Aorta (tissue), 5 donors: ENCODE measurements around the gene ABTB2. TPM values are rescaled to one million over a fixed set of nuclear protein-coding genes. Genes with fewer than 3 reads are reported as not detected.
A peak's percentile ranks its signal among the peaks of the same experiment; 100 is the strongest.

Experiments
- ATAC-seq: fragments of 200-7000 bp; cut with Tn5 transposase; one replicate; pipeline ENCODE4 v1.9.1; 2022; ENCODE audit warnings: moderate library complexity; ENCODE audit not compliant: low FRiP score
- DNase-seq, 2 donors: peaks; one replicate each; pipeline ENCODE4 v3.0.0-alpha.2; 2020
- H3K27ac ChIP-seq, 2 donors: one replicate each; pipeline ENCODE4 v1.5.1; 2013; ENCODE audit warnings: low read length in 2 of 2, mild to moderate bottlenecking in 2 of 2, moderate library complexity in 2 of 2, control low read depth in 1 of 2, inconsistent platforms in 1 of 2, low read depth in 1 of 2
- H3K27me3 ChIP-seq, 2 donors: one replicate each; pipeline ENCODE4 v1.6.1; 2013; ENCODE audit warnings: control low read depth in 1 of 2, low read length in 1 of 2, mild to moderate bottlenecking in 1 of 2, moderate library complexity in 1 of 2; ENCODE audit not compliant: insufficient read depth in 2 of 2, control insufficient read depth in 1 of 2
- H3K36me3 ChIP-seq, 2 donors: one replicate each; pipeline ENCODE4 v1.6.1; 2013; ENCODE audit warnings: control low read depth in 1 of 2, low read length in 1 of 2, mild to moderate bottlenecking in 1 of 2; ENCODE audit not compliant: insufficient read depth in 2 of 2, control insufficient read depth in 1 of 2
- H3K4me1 ChIP-seq, 2 donors: one replicate each; pipeline ENCODE4 v1.6.1; 2013; ENCODE audit warnings: low read length in 2 of 2, control low read depth in 1 of 2, mild to moderate bottlenecking in 1 of 2, moderate library complexity in 1 of 2; ENCODE audit not compliant: insufficient read depth in 2 of 2, control insufficient read depth in 1 of 2
- H3K4me3 ChIP-seq, 2 donors: one replicate each; pipeline ENCODE4 v1.5.1; 2013; ENCODE audit warnings: low read length in 2 of 2, control low read depth in 1 of 2, mild to moderate bottlenecking in 1 of 2
- H3K9me3 ChIP-seq: one replicate; pipeline ENCODE4 v1.6.1; 2013; ENCODE audit warnings: mild to moderate bottlenecking, low read length; ENCODE audit not compliant: control insufficient read depth
- WGBS, 2 donors: extraction: QIAGEN DNeasy Blood & Tissue Kit; methylation state at CpG; one replicate each; pipeline ENCODE4 v1.1.7; 2013; 5-methylcytosine and 5-hydroxymethylcytosine counted together
- intact Hi-C, 2 donors: fragments of 100-400 bp; cut with DNase I; formaldehyde crosslinking; loops; one replicate each; pipeline versions ENCODE4 v1.14.2 to v1.15.0; 2022
- polyA plus RNA-seq, 2 donors: library from polyadenylated mRNA; stranded (reverse); fragments of 200-250 nt; gene quantifications; one replicate each; pipeline ENCODE4 v1.2.3, GENCODE V29; 2013
- total RNA-seq, 2 donors: library from RNA; stranded (reverse); fragmentation: NEBNext Ultra II Directional; extraction: Animal tissue kit (Norgen Biotek cat#: 25700); gene quantifications; one replicate each; pipeline ENCODE4 v1.2.1, GENCODE V29; 2021
- donor health status: healthy with polysubstance abuse.
- donor health status: Bipolar disorder and iron deficiency.
- donor health status: DM: no; HTN: no; CAD: no.
- donor health status: DM: no; HTN: no; CAD: no.
- donor health status: DM: yes; HTN: yes; CAD: no.

The ABTB2 gene
- total and polyA plus RNA-seq, 4 donors, result 2.9 to 11.4 (median 6.9) TPM

GRCh38 chr11:34277171-34277570 lies 80.6 kb downstream of the ABTB2 start:
- H3K9me3 ChIP-seq, result no peaks in the 10 kb centered on the region
- no peaks in the 10 kb centered on the region for H3K27me3 ChIP-seq
- H3K27ac ChIP-seq, result no peak overlapping the region
- intact Hi-C loops, result no loop called here
- ATAC-seq, result no peak
- H3K36me3 ChIP-seq, result no peaks in the 10 kb centered on the region
- DNase-seq, result no peak
- no peak overlapping the region for H3K4me3 ChIP-seq
- 95 to 96% methylated on average over 4 of the region's 4 CpGs for WGBS, 2 donors
- H3K4me1 ChIP-seq, result no peaks in the 10 kb centered on the region

GRCh38 chr11:34276352-34276864 lies 81.4 kb downstream of the ABTB2 start:
- H3K4me1 ChIP-seq, result no peaks in the 10 kb centered on the region
- no peak overlapping the region for H3K27ac ChIP-seq
- H3K27me3 ChIP-seq, result no peaks in the 10 kb centered on the region
- no peak for DNase-seq
- H3K36me3 ChIP-seq, result no peaks in the 10 kb centered on the region
- intact Hi-C loops, result no loop called here
- no peaks in the 10 kb centered on the region for H3K9me3 ChIP-seq
- no peak for ATAC-seq
- no peak overlapping the region for H3K4me3 ChIP-seq
- WGBS, 2 donors, result 87 to 93% methylated on average over 6 of the region's 6 CpGs

- no peaks in the 10 kb centered on the region for H3K9me3 ChIP-seq
- no peaks in the 10 kb centered on the region for H3K4me1 ChIP-seq
- H3K4me3 ChIP-seq, result no peak overlapping the region
- H3K36me3 ChIP-seq, result no peaks in the 10 kb centered on the region
- peak overlapping the region in 1 of 2 donors; percentile 65 for H3K27ac ChIP-seq
- WGBS, 2 donors, result 92 to 96% methylated on average over 4 of the region's 4 CpGs
- DNase-seq, result no peak
- intact Hi-C loops, result loop anchor here in 1 of 2 donors (2.0 kb wide), 1 partner anchor 83 kb away; no protein-coding TSS in a partner anchor
- ATAC-seq, result no peak
- no peaks in the 10 kb centered on the region for H3K27me3 ChIP-seq
Measured at GRCh38 chr11:34275486-34275885, 82.3 kb downstream of the ABTB2 start.

GRCh38 chr11:34274712-34275398 lies 83.0 kb downstream of the ABTB2 start:
- DNase-seq, result peak; percentile 92 to 93
- H3K4me1 ChIP-seq, result no peaks in the 10 kb centered on the region
- intact Hi-C loops, result loop anchor here (2.0 to 5.0 kb wide), 2 partner anchors 37 to 82 kb away; no protein-coding TSS in a partner anchor
- H3K9me3 ChIP-seq, result no peaks in the 10 kb centered on the region
- no peaks in the 10 kb centered on the region for H3K36me3 ChIP-seq
- H3K4me3 ChIP-seq, result no peak overlapping the region
- peak overlapping the region in 1 of 2 donors; percentile 65 for H3K27ac ChIP-seq
- WGBS, 2 donors, result 6 to 8% methylated on average over 11 of the region's 11 CpGs
- no peaks in the 10 kb centered on the region for H3K27me3 ChIP-seq
- peak; percentile 91 for ATAC-seq

- H3K4me3 ChIP-seq, result no peak overlapping the region
- H3K4me1 ChIP-seq, result no peaks in the 10 kb centered on the region
- DNase-seq (no peak), ATAC-seq (no peak)
- WGBS, 2 donors, result 85 to 91% methylated on average over 5 of the region's 5 CpGs
- no peaks in the 10 kb centered on the region for H3K9me3 ChIP-seq
- no peak overlapping the region for H3K27ac ChIP-seq
- intact Hi-C loops, result loop anchor here in 1 of 2 donors (5.0 kb wide), 1 partner anchor 39 kb away; no protein-coding TSS in a partner anchor
- no peaks in the 10 kb centered on the region for H3K27me3 ChIP-seq
- no peaks in the 10 kb centered on the region for H3K36me3 ChIP-seq
Measured at GRCh38 chr11:34273099-34273498, 84.7 kb downstream of the ABTB2 start.

- intact Hi-C loops, result loop anchor here in 1 of 2 donors (5.0 kb wide), 1 partner anchor 41 kb away; no protein-coding TSS in a partner anchor
- no peak for ATAC-seq
- Histone ChIP-seq H3K4me3 (no peak overlapping the region), H3K9me3 (no peaks in the 10 kb centered on the region), H3K4me1 (no peaks in the 10 kb centered on the region), H3K27ac (no peak overlapping the region), H3K27me3 (no peaks in the 10 kb centered on the region), H3K36me3 (no peaks in the 10 kb centered on the region)
- DNase-seq, result no peak
Measured at GRCh38 chr11:34271727-34272126, 86.1 kb downstream of the ABTB2 start.

- no peaks in the 10 kb centered on the region for H3K36me3 ChIP-seq
- no peaks in the 10 kb centered on the region for H3K27me3 ChIP-seq
- 96% methylated on average over 5 of the region's 5 CpGs for WGBS, 2 donors
- intact Hi-C loops, result loop anchor here in 1 of 2 donors (5.0 kb wide), 1 partner anchor 42 kb away; no protein-coding TSS in a partner anchor
- H3K27ac ChIP-seq, result no peak overlapping the region
- no peaks in the 10 kb centered on the region for H3K4me1 ChIP-seq
- H3K9me3 ChIP-seq, result no peaks in the 10 kb centered on the region
- ATAC-seq, result no peak
- no peak for DNase-seq
- no peak overlapping the region for H3K4me3 ChIP-seq
Measured at GRCh38 chr11:34270711-34271110, 87.1 kb downstream of the ABTB2 start.

- intact Hi-C loops, result loop anchor here in 1 of 2 donors (5.0 kb wide), 1 partner anchor 43 kb away; no protein-coding TSS in a partner anchor
- DNase-seq, result no peak
- Histone ChIP-seq H3K36me3 (no peaks in the 10 kb centered on the region), H3K4me1 (no peaks in the 10 kb centered on the region), H3K4me3 (no peak overlapping the region), H3K9me3 (no peaks in the 10 kb centered on the region), H3K27me3 (no peaks in the 10 kb centered on the region), H3K27ac (no peak overlapping the region)
- no peak for ATAC-seq
- 95 to 96% methylated on average over 7 of the region's 7 CpGs for WGBS, 2 donors
Measured at GRCh38 chr11:34269694-34270245, 88.0 kb downstream of the ABTB2 start.
